HepG2 (cell line): ENCODE results near the gene WNT1. TPM values are rescaled to one million over a fixed set of nuclear protein-coding genes. Genes with fewer than 3 reads are reported as not detected.
A peak's percentile ranks its signal among the peaks of the same experiment; 100 is the strongest.

Source experiments
- ARID2 ChIP-seq: sonication (generic); formaldehyde crosslinking; IDR thresholded peaks from 2 replicates; pipeline ENCODE4 v1.8.1; 2022; ENCODE audit warnings: mild to moderate bottlenecking, missing genetic modification reagents, borderline replicate concordance
- EED ChIP-seq: sonication (generic); formaldehyde crosslinking; IDR thresholded peaks from 2 replicates; pipeline ENCODE4 v1.5.0; 2020; ENCODE audit warnings: mild to moderate bottlenecking, missing genetic modification reagents
- GABPA ChIP-seq, 2 experiments: IDR thresholded peaks; 2 replicates each; pipeline ENCODE4 v1.6.1; 2011 to 2016; ENCODE audit warnings: low read depth in 2 of 2, low read length in 1 of 2, missing biosample characterization in 1 of 2, missing genetic modification characterization in 1 of 2
- KMT2A ChIP-seq: sonication (generic); formaldehyde crosslinking; IDR thresholded peaks from 2 replicates; pipeline ENCODE4 v1.4.0; 2020; ENCODE audit warnings: missing genetic modification reagents
- PCBP2 ChIP-seq: fragments of 200-400 bp; formaldehyde crosslinking; optimal IDR thresholded peaks from 2 replicates; pipeline ENCODE3; 2018; ENCODE audit warnings: low read length, low read depth; ENCODE audit not compliant: poor library complexity, severe bottlenecking
- PHB2 ChIP-seq: fragments of 450-650 bp; IDR thresholded peaks from 2 replicates; pipeline ENCODE4 v1.6.1; 2018; ENCODE audit not compliant: partially characterized antibody
- PITX1 ChIP-seq: sonication (generic); formaldehyde crosslinking; IDR thresholded peaks from 2 replicates; pipeline ENCODE4 v1.5.1; 2020; ENCODE audit warnings: mild to moderate bottlenecking, missing genetic modification reagents
- PPARG ChIP-seq: conservative IDR thresholded peaks from 2 replicates; pipeline ENCODE4 v1.6.1; 2016; ENCODE audit warnings: missing biosample characterization, missing genetic modification reagents
- PRPF4 ChIP-seq: fragments of 200-400 bp; formaldehyde crosslinking; IDR thresholded peaks from 2 replicates; pipeline ENCODE4 v1.6.1; 2016; ENCODE audit warnings: low read length, low read depth; ENCODE audit not compliant: poor library complexity, severe bottlenecking
- SIX4 ChIP-seq: sonication (generic); formaldehyde crosslinking; IDR thresholded peaks from 2 replicates; pipeline ENCODE4 v1.4.0; 2020; ENCODE audit warnings: missing genetic modification reagents
- SMARCE1 ChIP-seq: fragments of 450-650 bp; IDR thresholded peaks from 2 replicates; pipeline ENCODE4 v1.6.1; 2017; ENCODE audit warnings: borderline replicate concordance
- SOX6 ChIP-seq, 2 experiments: fragments of 450-650 bp in 1 of 2; sonication (generic) in 1 of 2; formaldehyde crosslinking in 1 of 2; IDR thresholded peaks; 2 replicates each; pipeline versions ENCODE4 v1.4.0 to v1.6.1; 2017 to 2020; ENCODE audit warnings: antibody characterized with exemption in 1 of 2, mild to moderate bottlenecking in 1 of 2, missing genetic modification reagents in 1 of 2
- STAG1 ChIP-seq: sonication (generic); formaldehyde crosslinking; IDR thresholded peaks from 2 replicates; pipeline ENCODE4 v1.4.0; 2020; ENCODE audit warnings: missing genetic modification reagents
- TBX3 ChIP-seq: fragments of 450-650 bp; IDR thresholded peaks from 2 replicates; pipeline ENCODE4 v1.6.1; 2017; ENCODE audit warnings: antibody characterized with exemption, mild to moderate bottlenecking, inconsistent platforms, borderline replicate concordance
- ZNF782 ChIP-seq: sonication (generic); formaldehyde crosslinking; IDR thresholded peaks from 2 replicates; pipeline ENCODE4 v1.4.0; 2020; ENCODE audit warnings: missing genetic modification reagents, mild to moderate bottlenecking, borderline replicate concordance
- ZSCAN25 ChIP-seq: sonication (generic); formaldehyde crosslinking; IDR thresholded peaks from 2 replicates; pipeline ENCODE4 v1.8.0; 2022; ENCODE audit warnings: mild to moderate bottlenecking, missing genetic modification reagents
- polyA plus RNA-seq, 8 experiments: library from polyadenylated mRNA; depleted of rRNA in 3 of 8; stranded (reverse) in 7 of 8; unstranded in 1 of 8; fragments of >200 nt; fragmentation: Illumina TruSeq in 4 of 8; extraction: Trizol in 4 of 8; gene quantifications; 2 replicates each; pipeline versions ENCODE4 v1.2.1 to v1.2.3, GENCODE V29; 2011 to 2016; ENCODE audit warnings: low read depth in 4 of 8, missing spikeins in 1 of 8, mixed read lengths in 1 of 8; ENCODE audit not compliant: insufficient read depth in 1 of 8
- total RNA-seq, 5 experiments: library from RNA; depleted of rRNA; stranded (reverse); fragments of >200 nt; fragmentation: Illumina TruSeq; extraction: Trizol; gene quantifications; 2 replicates each; pipeline ENCODE4 v1.2.3, GENCODE V29; 2016; ENCODE audit warnings: low read depth in 1 of 5
- TF ChIP-seq, protein P1 (sequence below): sonication (generic); formaldehyde crosslinking; IDR thresholded peaks from 2 replicates; pipeline ENCODE4 v1.5.0; 2020; ENCODE audit warnings: mild to moderate bottlenecking, missing genetic modification reagents
- TF ChIP-seq, protein P2 (sequence below): IDR thresholded peaks from 2 replicates; pipeline ENCODE4 v1.6.1; 2016
- TF ChIP-seq, protein P3 (sequence below): sonication (generic); formaldehyde crosslinking; IDR thresholded peaks from 2 replicates; pipeline ENCODE4 v1.4.0; 2020; ENCODE audit warnings: missing genetic modification reagents
- TF ChIP-seq, protein P4 (sequence below): sonication (generic); formaldehyde crosslinking; IDR thresholded peaks from 2 replicates; pipeline ENCODE4 v1.4.0; 2020; ENCODE audit warnings: missing genetic modification reagents, borderline replicate concordance

Gene WNT1
- total and polyA plus RNA-seq, 2 of the 13 experiments (the other 11 are each of a cell fraction or from before 2014, with no cell fraction given) = not detected

DNA sequence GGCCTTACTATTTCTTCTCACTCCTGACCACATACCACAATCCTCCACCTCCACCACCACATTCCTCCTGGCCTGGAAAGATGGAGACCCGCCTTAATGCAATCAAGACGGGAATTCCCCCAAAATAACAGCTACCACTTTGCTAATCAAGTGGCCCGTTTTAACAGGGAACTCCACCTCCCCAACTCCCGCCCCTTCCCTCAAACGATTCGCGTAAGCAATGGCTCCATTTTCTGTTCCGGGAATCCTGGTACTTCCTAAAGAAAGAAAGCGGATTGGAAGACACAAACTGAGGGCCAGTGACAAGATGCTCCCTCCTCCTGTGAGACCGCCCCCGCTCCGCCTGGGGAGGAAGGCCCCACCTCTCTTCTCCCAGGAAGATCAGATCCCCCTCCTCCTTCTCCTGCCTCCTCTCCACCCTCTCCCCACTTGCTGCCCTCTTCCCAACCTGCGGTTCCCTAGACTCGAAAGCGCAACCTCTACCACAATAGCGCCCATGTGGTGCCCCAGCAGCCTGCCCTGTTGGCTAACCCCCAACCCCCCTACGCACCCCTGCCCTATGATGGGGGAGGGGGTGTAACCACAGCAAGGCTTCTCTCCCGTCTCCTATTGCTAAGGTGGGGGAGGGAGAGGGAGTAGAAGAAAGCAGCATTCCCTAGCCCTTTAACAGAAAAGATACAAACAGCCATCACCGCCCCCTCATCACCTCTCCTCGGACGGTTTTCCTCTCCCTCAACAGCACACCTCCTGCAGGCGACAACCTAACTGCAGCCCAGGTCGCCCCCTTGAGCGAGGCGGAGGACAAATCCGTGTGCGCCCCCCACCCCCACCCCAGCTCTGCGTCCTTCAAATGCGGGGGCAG, 21.6 kb upstream of the WNT1 start (continued):
- TF ChIP-seq STAG1 (CRISPR knock-in tag) (no peak), ZSCAN25 (CRISPR knock-in tag) (peak; percentile 76), KMT2A (CRISPR knock-in tag) (peak; percentile 8; the same call in 1 of the 2 replicates), ZNF782 (CRISPR knock-in tag) (no peak), SOX6 (IDR thresholded peaks at IDR 0.05) (no peak), SOX6 (CRISPR knock-in tag; IDR thresholded peaks at IDR 0.05) (peak; percentile 19), PPARG (CRISPR knock-in tag) (no peak), EED (no peak), TBX3 (no peak), PRPF4 (no peak), SIX4 (CRISPR knock-in tag) (no peak), PCBP2 (peak; percentile 46), SMARCE1 (no peak), GABPA (IDR thresholded peaks at IDR 0.05; ENCODE audit: low read depth, low read length) (no peak), GABPA (CRISPR knock-in tag; IDR thresholded peaks at IDR 0.05; ENCODE audit: low read depth) (peak; percentile 26; the same call in 1 of the 2 replicates), PHB2 (no peak), ARID2 (no peak), PITX1 (CRISPR knock-in tag) (peak; percentile 6; the same call in 1 of the 2 replicates)
- TF ChIP-seq, protein P1, sequence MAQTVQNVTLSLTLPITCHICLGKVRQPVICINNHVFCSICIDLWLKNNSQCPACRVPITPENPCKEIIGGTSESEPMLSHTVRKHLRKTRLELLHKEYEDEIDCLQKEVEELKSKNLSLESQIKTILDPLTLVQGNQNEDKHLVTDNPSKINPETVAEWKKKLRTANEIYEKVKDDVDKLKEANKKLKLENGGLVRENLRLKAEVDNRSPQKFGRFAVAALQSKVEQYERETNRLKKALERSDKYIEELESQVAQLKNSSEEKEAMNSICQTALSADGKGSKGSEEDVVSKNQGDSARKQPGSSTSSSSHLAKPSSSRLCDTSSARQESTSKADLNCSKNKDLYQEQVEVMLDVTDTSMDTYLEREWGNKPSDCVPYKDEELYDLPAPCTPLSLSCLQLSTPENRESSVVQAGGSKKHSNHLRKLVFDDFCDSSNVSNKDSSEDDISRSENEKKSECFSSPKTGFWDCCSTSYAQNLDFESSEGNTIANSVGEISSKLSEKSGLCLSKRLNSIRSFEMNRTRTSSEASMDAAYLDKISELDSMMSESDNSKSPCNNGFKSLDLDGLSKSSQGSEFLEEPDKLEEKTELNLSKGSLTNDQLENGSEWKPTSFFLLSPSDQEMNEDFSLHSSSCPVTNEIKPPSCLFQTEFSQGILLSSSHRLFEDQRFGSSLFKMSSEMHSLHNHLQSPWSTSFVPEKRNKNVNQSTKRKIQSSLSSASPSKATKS (CRISPR knock-in tag) = no peak
- TF ChIP-seq, protein P2, sequence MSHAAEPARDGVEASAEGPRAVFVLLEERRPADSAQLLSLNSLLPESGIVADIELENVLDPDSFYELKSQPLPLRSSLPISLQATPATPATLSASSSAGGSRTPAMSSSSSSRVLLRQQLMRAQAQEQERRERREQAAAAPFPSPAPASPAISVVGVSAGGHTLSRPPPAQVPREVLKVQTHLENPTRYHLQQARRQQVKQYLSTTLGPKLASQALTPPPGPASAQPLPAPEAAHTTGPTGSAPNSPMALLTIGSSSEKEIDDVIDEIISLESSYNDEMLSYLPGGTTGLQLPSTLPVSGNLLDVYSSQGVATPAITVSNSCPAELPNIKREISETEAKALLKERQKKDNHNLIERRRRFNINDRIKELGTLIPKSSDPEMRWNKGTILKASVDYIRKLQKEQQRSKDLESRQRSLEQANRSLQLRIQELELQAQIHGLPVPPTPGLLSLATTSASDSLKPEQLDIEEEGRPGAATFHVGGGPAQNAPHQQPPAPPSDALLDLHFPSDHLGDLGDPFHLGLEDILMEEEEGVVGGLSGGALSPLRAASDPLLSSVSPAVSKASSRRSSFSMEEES (CRISPR knock-in tag) = no peak
- TF ChIP-seq, protein P3, sequence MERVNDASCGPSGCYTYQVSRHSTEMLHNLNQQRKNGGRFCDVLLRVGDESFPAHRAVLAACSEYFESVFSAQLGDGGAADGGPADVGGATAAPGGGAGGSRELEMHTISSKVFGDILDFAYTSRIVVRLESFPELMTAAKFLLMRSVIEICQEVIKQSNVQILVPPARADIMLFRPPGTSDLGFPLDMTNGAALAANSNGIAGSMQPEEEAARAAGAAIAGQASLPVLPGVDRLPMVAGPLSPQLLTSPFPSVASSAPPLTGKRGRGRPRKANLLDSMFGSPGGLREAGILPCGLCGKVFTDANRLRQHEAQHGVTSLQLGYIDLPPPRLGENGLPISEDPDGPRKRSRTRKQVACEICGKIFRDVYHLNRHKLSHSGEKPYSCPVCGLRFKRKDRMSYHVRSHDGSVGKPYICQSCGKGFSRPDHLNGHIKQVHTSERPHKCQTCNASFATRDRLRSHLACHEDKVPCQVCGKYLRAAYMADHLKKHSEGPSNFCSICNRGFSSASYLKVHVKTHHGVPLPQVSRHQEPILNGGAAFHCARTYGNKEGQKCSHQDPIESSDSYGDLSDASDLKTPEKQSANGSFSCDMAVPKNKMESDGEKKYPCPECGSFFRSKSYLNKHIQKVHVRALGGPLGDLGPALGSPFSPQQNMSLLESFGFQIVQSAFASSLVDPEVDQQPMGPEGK (CRISPR knock-in tag) = peak; percentile 57
- TF ChIP-seq, protein P4, sequence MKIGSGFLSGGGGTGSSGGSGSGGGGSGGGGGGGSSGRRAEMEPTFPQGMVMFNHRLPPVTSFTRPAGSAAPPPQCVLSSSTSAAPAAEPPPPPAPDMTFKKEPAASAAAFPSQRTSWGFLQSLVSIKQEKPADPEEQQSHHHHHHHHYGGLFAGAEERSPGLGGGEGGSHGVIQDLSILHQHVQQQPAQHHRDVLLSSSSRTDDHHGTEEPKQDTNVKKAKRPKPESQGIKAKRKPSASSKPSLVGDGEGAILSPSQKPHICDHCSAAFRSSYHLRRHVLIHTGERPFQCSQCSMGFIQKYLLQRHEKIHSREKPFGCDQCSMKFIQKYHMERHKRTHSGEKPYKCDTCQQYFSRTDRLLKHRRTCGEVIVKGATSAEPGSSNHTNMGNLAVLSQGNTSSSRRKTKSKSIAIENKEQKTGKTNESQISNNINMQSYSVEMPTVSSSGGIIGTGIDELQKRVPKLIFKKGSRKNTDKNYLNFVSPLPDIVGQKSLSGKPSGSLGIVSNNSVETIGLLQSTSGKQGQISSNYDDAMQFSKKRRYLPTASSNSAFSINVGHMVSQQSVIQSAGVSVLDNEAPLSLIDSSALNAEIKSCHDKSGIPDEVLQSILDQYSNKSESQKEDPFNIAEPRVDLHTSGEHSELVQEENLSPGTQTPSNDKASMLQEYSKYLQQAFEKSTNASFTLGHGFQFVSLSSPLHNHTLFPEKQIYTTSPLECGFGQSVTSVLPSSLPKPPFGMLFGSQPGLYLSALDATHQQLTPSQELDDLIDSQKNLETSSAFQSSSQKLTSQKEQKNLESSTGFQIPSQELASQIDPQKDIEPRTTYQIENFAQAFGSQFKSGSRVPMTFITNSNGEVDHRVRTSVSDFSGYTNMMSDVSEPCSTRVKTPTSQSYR (CRISPR knock-in tag) = peak; percentile 68; the same call in 1 of the 2 replicates
